K562 (cell line): Measurements from ENCODE around the gene RNF121. TPM values are rescaled to one million over a fixed set of nuclear protein-coding genes. Genes with fewer than 3 reads are reported as not detected.
A peak's percentile ranks its signal among the peaks of the same experiment; 100 is the strongest.

Experiments used
- BHLHE40 ChIP-seq: IDR thresholded peaks from 2 replicates; pipeline ENCODE4 v1.6.1; 2011; ENCODE audit warnings: low read length, improper control_type of control experiment
- BRCA1 ChIP-seq, 2 experiments: fragments of 450-650 bp in 1 of 2; sonication (generic) in 1 of 2; formaldehyde crosslinking in 1 of 2; IDR thresholded peaks; 2 replicates each; pipeline versions ENCODE4 v1.5.0 to v1.6.1; 2017 to 2020; ENCODE audit warnings: mild to moderate bottlenecking in 1 of 2, missing genetic modification reagents in 1 of 2
- CREM ChIP-seq: IDR thresholded peaks from 2 replicates; pipeline ENCODE4 v1.6.1; 2014; ENCODE audit warnings: antibody characterized with exemption, low read depth
- DMBX1 ChIP-seq: fragments of 250-450 bp; sonication (Bioruptor Pico); IDR thresholded peaks from 2 replicates; pipeline ENCODE4 v1.8.0; 2022; ENCODE audit warnings: inconsistent platforms, mild to moderate bottlenecking, moderate library complexity, borderline replicate concordance
- ETV6 ChIP-seq, 3 experiments: fragments of 150-350 bp in 1 of 3; sonication (generic) in 1 of 3; formaldehyde crosslinking in 1 of 3; IDR thresholded peaks; 2 replicates each; pipeline versions ENCODE4 v1.6.1 to v1.8.0; 2014 to 2022; ENCODE audit warnings: borderline replicate concordance in 2 of 3, low read depth in 2 of 3, antibody characterized with exemption in 1 of 3, low read length in 1 of 3, mild to moderate bottlenecking in 1 of 3, missing genetic modification reagents in 1 of 3
- GABPA ChIP-seq: fragments of 200-800 bp; sonication (Bioruptor generic); conservative IDR thresholded peaks from 2 replicates; pipeline ENCODE4 v1.6.1; 2016; ENCODE audit warnings: low read depth, missing genetic modification characterization, missing compliant biosample characterization
- JUND ChIP-seq, 2 experiments: IDR thresholded peaks; 2 replicates in 1 of 2; 3 replicates in 1 of 2; pipeline ENCODE4 v1.6.1; 2011; ENCODE audit warnings: borderline replicate concordance in 2 of 2, low read depth in 2 of 2, low read length in 2 of 2, improper control_type of control experiment in 1 of 2, missing biosample characterization in 1 of 2, missing genetic modification characterization in 1 of 2, missing genetic modification reagents in 1 of 2
- MCM7 ChIP-seq, 2 experiments: fragments of 450-650 bp; IDR thresholded peaks; 2 replicates each; pipeline ENCODE4 v1.6.1; 2016 to 2018
- POLR2AphosphoS5 ChIP-seq: IDR thresholded peaks from 2 replicates; pipeline ENCODE4 v1.6.1; 2011; ENCODE audit warnings: mild to moderate bottlenecking, low read depth, low read length, moderate library complexity; ENCODE audit not compliant: control insufficient read depth, insufficient read depth
- POLR2G ChIP-seq: fragments of 200-400 bp; formaldehyde crosslinking; IDR thresholded peaks from 2 replicates; pipeline ENCODE4 v1.6.1; 2017; ENCODE audit warnings: low read depth, mild to moderate bottlenecking, antibody characterized with exemption, low read length, moderate library complexity
- SMAD4 ChIP-seq: fragments of 250-450 bp; sonication (Bioruptor Pico); conservative IDR thresholded peaks from 2 replicates; pipeline ENCODE4 v1.8.0; 2021; ENCODE audit warnings: inconsistent platforms, mild to moderate bottlenecking, moderate library complexity
- SPI1 ChIP-seq: IDR thresholded peaks from 2 replicates; pipeline ENCODE4 v1.6.1; 2011; ENCODE audit warnings: low read depth, low read length, control low read depth, borderline replicate concordance
- TOE1 ChIP-seq, 2 experiments: fragments of 450-650 bp in 1 of 2; sonication (generic) in 1 of 2; formaldehyde crosslinking in 1 of 2; IDR thresholded peaks; 2 replicates each; pipeline versions ENCODE4 v1.7.1 to v1.8.0; 2016 to 2022; ENCODE audit warnings: borderline replicate concordance in 2 of 2, mild to moderate bottlenecking in 2 of 2, antibody characterized with exemption in 1 of 2, inconsistent platforms in 1 of 2, low read depth in 1 of 2, missing genetic modification reagents in 1 of 2, moderate library complexity in 1 of 2
- TRIM24 ChIP-seq, 2 experiments: fragments of 450-650 bp; IDR thresholded peaks; 2 replicates each; pipeline ENCODE4 v1.6.1; 2016
- ZNF263 ChIP-seq: sonication (generic); formaldehyde crosslinking; IDR thresholded peaks from 2 replicates; pipeline ENCODE4 v1.8.0; 2022; ENCODE audit warnings: mild to moderate bottlenecking, missing genetic modification reagents, borderline replicate concordance
- ZNF316 ChIP-seq: fragments of 450-650 bp; IDR thresholded peaks from 2 replicates; pipeline ENCODE4 v1.6.1; 2016
- ZNF668 ChIP-seq: fragments of 250-450 bp; sonication (Bioruptor Pico); IDR thresholded peaks from 2 replicates; pipeline ENCODE4 v1.8.0; 2022; ENCODE audit warnings: mild to moderate bottlenecking, inconsistent platforms
- polyA plus RNA-seq, 8 experiments: library from polyadenylated mRNA; depleted of rRNA in 4 of 8; stranded (reverse) in 5 of 8; unstranded in 3 of 8; fragments of >200 nt; fragmentation: Nextera tagmentation in 2 of 8; fragmentation: Illumina TruSeq in 1 of 8; extraction: Ambion mirVana in 2 of 8; extraction: Trizol in 1 of 8; gene quantifications; 2 replicates each; pipeline versions ENCODE4 v1.2.1 to v1.2.3, GENCODE V29; 2011 to 2014; ENCODE audit warnings: inconsistent platforms in 1 of 8, missing spikeins in 1 of 8
- total RNA-seq, 7 experiments: library from RNA; depleted of rRNA in 6 of 7; stranded (reverse); fragments of >200 nt in 6 of 7; fragmentation: Illumina TruSeq in 2 of 7; extraction: Trizol in 2 of 7; gene quantifications; 2 replicates each; pipeline versions ENCODE4 v1.2.1 to v1.2.3, GENCODE V29; 2011 to 2021; ENCODE audit warnings: low replicate concordance in 1 of 7
- TF ChIP-seq, protein P1 (sequence below): fragments of 200-800 bp; sonication (Bioruptor generic); IDR thresholded peaks from 2 replicates; pipeline ENCODE4 v1.6.1; 2017; ENCODE audit warnings: missing genetic modification characterization, missing compliant biosample characterization
- TF ChIP-seq, protein P2 (sequence below), 2 experiments: fragments of 150-350 bp in 1 of 2; IDR thresholded peaks; 2 replicates each; pipeline ENCODE4 v1.6.1; 2012 to 2016; ENCODE audit warnings: low read depth in 2 of 2, low read length in 2 of 2, mild to moderate bottlenecking in 1 of 2, moderate library complexity in 1 of 2

RNF121 gene
- total and polyA plus RNA-seq, 9 of the 15 experiments (the other 6 are each of a cell fraction or from before 2014, with no cell fraction given), result 8.0 to 63.4 (median 20.5) TPM

DNA sequence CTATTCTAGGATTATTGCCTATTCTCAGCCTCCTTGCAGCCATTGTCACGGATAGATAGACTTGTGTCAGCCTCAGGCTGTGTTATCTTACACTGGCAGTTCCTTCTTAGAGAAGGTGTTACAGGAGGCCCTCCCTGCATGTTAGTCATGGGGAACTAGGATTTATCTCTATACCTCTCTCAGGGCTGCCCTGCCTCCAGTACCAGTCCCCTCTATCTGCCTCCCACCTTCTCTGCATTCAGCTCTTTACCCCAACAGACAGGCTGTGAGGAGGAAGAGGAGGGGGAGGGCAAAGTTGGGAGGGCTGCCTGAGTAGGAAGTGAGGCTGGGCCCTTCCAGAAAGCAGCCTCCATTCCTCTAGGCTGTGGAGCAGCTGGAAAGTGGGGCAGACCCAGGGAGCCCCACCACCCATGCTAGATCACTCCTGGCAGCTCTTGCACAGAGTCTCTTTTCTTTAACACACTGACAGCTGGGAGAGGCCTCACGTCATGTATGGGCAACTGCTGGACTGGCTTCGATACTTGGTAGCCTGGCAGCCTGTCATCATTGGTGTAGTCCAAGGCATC, 67.0 kb downstream of the RNF121 start (continued):
- TF ChIP-seq, protein P1, sequence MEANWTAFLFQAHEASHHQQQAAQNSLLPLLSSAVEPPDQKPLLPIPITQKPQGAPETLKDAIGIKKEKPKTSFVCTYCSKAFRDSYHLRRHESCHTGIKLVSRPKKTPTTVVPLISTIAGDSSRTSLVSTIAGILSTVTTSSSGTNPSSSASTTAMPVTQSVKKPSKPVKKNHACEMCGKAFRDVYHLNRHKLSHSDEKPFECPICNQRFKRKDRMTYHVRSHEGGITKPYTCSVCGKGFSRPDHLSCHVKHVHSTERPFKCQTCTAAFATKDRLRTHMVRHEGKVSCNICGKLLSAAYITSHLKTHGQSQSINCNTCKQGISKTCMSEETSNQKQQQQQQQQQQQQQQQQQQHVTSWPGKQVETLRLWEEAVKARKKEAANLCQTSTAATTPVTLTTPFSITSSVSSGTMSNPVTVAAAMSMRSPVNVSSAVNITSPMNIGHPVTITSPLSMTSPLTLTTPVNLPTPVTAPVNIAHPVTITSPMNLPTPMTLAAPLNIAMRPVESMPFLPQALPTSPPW (CRISPR knock-in tag), result peak; percentile 75
- TF ChIP-seq SPI1 (peak; percentile 69; the same call in 1 of the 2 replicates), ZNF668 (CRISPR knock-in tag) (no peak), TOE1 (IDR thresholded peaks at IDR 0.05; ENCODE audit: borderline replicate concordance) (0 out of 2 replicates have a peak, but pooled peaks have one; percentile 15), TOE1 (CRISPR knock-in tag; IDR thresholded peaks at IDR 0.05; ENCODE audit: borderline replicate concordance, low read depth) (no peak), ETV6 (IDR thresholded peaks at IDR 0.05; ENCODE audit: borderline replicate concordance in 1 of 2, low read depth in 2 of 2, low read length in 1 of 2) (peak in 1 of 2 experiments; percentile 40; a peak in 1 of 4 replicates), ETV6 (CRISPR knock-in tag; IDR thresholded peaks at IDR 0.05; ENCODE audit: borderline replicate concordance) (no peak), CREM (peak; percentile 72), DMBX1 (peak; percentile 70; the same call in 1 of the 2 replicates), POLR2G (no peak), TRIM24 (IDR thresholded peaks at IDR 0.05) (peak; percentile 90 to 93), MCM7 (IDR thresholded peaks at IDR 0.05) (no peak), JUND (IDR thresholded peaks at IDR 0.05; ENCODE audit: borderline replicate concordance, low read depth, low read length) (peak; percentile 77), JUND (tag; IDR thresholded peaks at IDR 0.05; ENCODE audit: borderline replicate concordance, low read depth, low read length) (peak; percentile 65; the same call in 1 of the 3 replicates), BRCA1 (IDR thresholded peaks at IDR 0.05) (no peak), BRCA1 (CRISPR knock-in tag; IDR thresholded peaks at IDR 0.05) (no peak), POLR2AphosphoS5 (peak; percentile 96), ZNF316 (peak; percentile 87), SMAD4 (CRISPR knock-in tag) (peak; percentile 78), GABPA (tag) (no peak), BHLHE40 (peak; percentile 57), ZNF263 (CRISPR knock-in tag) (peak; percentile 32; the same call in 1 of the 2 replicates)
- TF ChIP-seq, protein P2, sequence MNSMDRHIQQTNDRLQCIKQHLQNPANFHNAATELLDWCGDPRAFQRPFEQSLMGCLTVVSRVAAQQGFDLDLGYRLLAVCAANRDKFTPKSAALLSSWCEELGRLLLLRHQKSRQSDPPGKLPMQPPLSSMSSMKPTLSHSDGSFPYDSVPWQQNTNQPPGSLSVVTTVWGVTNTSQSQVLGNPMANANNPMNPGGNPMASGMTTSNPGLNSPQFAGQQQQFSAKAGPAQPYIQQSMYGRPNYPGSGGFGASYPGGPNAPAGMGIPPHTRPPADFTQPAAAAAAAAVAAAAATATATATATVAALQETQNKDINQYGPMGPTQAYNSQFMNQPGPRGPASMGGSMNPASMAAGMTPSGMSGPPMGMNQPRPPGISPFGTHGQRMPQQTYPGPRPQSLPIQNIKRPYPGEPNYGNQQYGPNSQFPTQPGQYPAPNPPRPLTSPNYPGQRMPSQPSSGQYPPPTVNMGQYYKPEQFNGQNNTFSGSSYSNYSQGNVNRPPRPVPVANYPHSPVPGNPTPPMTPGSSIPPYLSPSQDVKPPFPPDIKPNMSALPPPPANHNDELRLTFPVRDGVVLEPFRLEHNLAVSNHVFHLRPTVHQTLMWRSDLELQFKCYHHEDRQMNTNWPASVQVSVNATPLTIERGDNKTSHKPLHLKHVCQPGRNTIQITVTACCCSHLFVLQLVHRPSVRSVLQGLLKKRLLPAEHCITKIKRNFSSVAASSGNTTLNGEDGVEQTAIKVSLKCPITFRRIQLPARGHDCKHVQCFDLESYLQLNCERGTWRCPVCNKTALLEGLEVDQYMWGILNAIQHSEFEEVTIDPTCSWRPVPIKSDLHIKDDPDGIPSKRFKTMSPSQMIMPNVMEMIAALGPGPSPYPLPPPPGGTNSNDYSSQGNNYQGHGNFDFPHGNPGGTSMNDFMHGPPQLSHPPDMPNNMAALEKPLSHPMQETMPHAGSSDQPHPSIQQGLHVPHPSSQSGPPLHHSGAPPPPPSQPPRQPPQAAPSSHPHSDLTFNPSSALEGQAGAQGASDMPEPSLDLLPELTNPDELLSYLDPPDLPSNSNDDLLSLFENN (IDR thresholded peaks at IDR 0.05; ENCODE audit: low read depth in 2 of 2, low read length in 2 of 2), result 0 out of 4 replicates have a peak, but pooled peaks of 1 of the 2 experiments have one; percentile 33
